GM21576 (cell line): Measurements from ENCODE around the gene CCDC190.
"Not testable (repeated sequence)": the region's sequence is repeated elsewhere in the genome, so short reads cannot be mapped to it uniquely, and the experiment has no call there.

ENCODE experiments used
- ATAC-seq: cut with Tn5 transposase; IDR thresholded peaks from one replicate; pipeline ENCODE4 v1.9.1; 2021; ENCODE audit warnings: mild to moderate bottlenecking, moderate library complexity; ENCODE audit not compliant: unreplicated experiment

CCDC190 gene

GRCh38 chr1:162878000-162878596 is 17.1 kb upstream of the CCDC190 start:
- no peak for ATAC-seq

GRCh38 chr1:162877412-162877811 is 16.4 kb upstream of the CCDC190 start:
- ATAC-seq = no peak

- ATAC-seq = no peak
These were observed 15.8 kb upstream of the CCDC190 start for GRCh38 chr1:162876751-162877150.

GRCh38 chr1:162873671-162874666 is 13.0 kb upstream of the CCDC190 start:
- no peak for ATAC-seq

GRCh38 chr1:162872981-162873380 is 12.0 kb upstream of the CCDC190 start:
- no peak for ATAC-seq

GRCh38 chr1:162871417-162871816 is 10.4 kb upstream of the CCDC190 start:
- ATAC-seq = not testable (repeated sequence)

GRCh38 chr1:162868972-162869371 is 8.0 kb upstream of the CCDC190 start:
- no peak for ATAC-seq

- ATAC-seq = no peak
These were observed 650 bp upstream of the CCDC190 start for GRCh38 chr1:162861625-162862024.

GRCh38 chr1:162859191-162859590 is 1.8 kb downstream of the CCDC190 start:
- ATAC-seq = no peak

GRCh38 chr1:162857850-162858249 is 3.1 kb downstream of the CCDC190 start:
- no peak for ATAC-seq

GRCh38 chr1:162856260-162856659 is 4.7 kb downstream of the CCDC190 start:
- no peak for ATAC-seq

- ATAC-seq = no peak
These were observed 5.4 kb downstream of the CCDC190 start for GRCh38 chr1:162855461-162856150.

- peak; percentile 89 for ATAC-seq
These were observed 6.6 kb downstream of the CCDC190 start for GRCh38 chr1:162854245-162854882.

- no peak for ATAC-seq
These were observed 9.6 kb downstream of the CCDC190 start for GRCh38 chr1:162851341-162851740.

GRCh38 chr1:162849711-162850110 is 11.3 kb downstream of the CCDC190 start:
- ATAC-seq = no peak

- ATAC-seq = no peak
These were observed 13.0 kb downstream of the CCDC190 start for GRCh38 chr1:162847839-162848453.

- ATAC-seq = no peak
These were observed 14.4 kb downstream of the CCDC190 start for GRCh38 chr1:162846256-162847212.

GRCh38 chr1:162844153-162844552 is 16.8 kb downstream of the CCDC190 start:
- no peak for ATAC-seq

- no peak for ATAC-seq
These were observed 20.6 kb downstream of the CCDC190 start for GRCh38 chr1:162840250-162840839.
